ENCODE results near the gene ACACA.

ACACA gene

GRCh38 chr17:37220607-37220953 lies 186.1 kb downstream of the ACACA start:
- no peak for DNase-seq

GRCh38 chr17:37219876-37220606 lies 186.6 kb downstream of the ACACA start:
- no peak for DNase-seq

GRCh38 chr17:37218849-37219248 lies 187.8 kb downstream of the ACACA start:
- DNase-seq: no peak

- no peak for DNase-seq
Observed at GRCh38 chr17:37214416-37214815, 192.2 kb downstream of the ACACA start.

GRCh38 chr17:37213927-37214326 lies 192.7 kb downstream of the ACACA start:
- no peak for DNase-seq

- no peak for DNase-seq
Observed at GRCh38 chr17:37212179-37212578, 194.5 kb downstream of the ACACA start.

- DNase-seq: no peak
Observed at GRCh38 chr17:37211136-37211535, 195.5 kb downstream of the ACACA start.

GRCh38 chr17:37207103-37207502 lies 199.5 kb downstream of the ACACA start:
- DNase-seq: no peak

- no peak for DNase-seq
Observed at GRCh38 chr17:37206299-37206698, 200.3 kb downstream of the ACACA start.

- no peak for DNase-seq
Observed at GRCh38 chr17:37200497-37200896, 206.1 kb downstream of the ACACA start.

GRCh38 chr17:37197336-37197735 lies 209.3 kb downstream of the ACACA start:
- no peak for DNase-seq

- DNase-seq: no peak
Observed at GRCh38 chr17:37194208-37194607, 212.4 kb downstream of the ACACA start.

- no peak for DNase-seq
Observed at GRCh38 chr17:37191219-37191618, 215.4 kb downstream of the ACACA start.

GRCh38 chr17:37190493-37190892 lies 216.1 kb downstream of the ACACA start:
- no peak for DNase-seq

- no peak for DNase-seq
Observed at GRCh38 chr17:37188157-37188556, 218.5 kb downstream of the ACACA start.

- no peak for DNase-seq
Observed at GRCh38 chr17:37187262-37187661, 219.4 kb downstream of the ACACA start.

- DNase-seq: no peak
Observed at GRCh38 chr17:37182786-37183465, 223.7 kb downstream of the ACACA start.

GRCh38 chr17:37180376-37180775 lies 226.3 kb downstream of the ACACA start:
- no peak for DNase-seq

GRCh38 chr17:37179893-37180292 lies 226.7 kb downstream of the ACACA start:
- no peak for DNase-seq

- no peak for DNase-seq
Observed at GRCh38 chr17:37177254-37177870, 229.3 kb downstream of the ACACA start.

GRCh38 chr17:37176723-37177122 lies 229.9 kb downstream of the ACACA start:
- no peak for DNase-seq

- no peak for DNase-seq
Observed at GRCh38 chr17:37174205-37174604, 232.4 kb downstream of the ACACA start.

- DNase-seq: no peak
Observed at GRCh38 chr17:37170881-37171425, 235.7 kb downstream of the ACACA start.
